GM19099 (cell line): ENCODE results near the gene CDK6.

Source experiments
- POLR2A ChIP-seq: IDR thresholded peaks from 3 replicates; pipeline ENCODE4 v1.6.1; 2011; ENCODE audit warnings: low read depth; ENCODE audit not compliant: insufficient read length; ENCODE audit errors: extremely low read depth

CDK6 gene

GRCh38 chr7:92694211-92694610 lies 142.2 kb downstream of the CDK6 start:
- TF ChIP-seq POLR2A = no peak

- no peak for TF ChIP-seq POLR2A
Measured at GRCh38 chr7:92693519-92693918, 142.9 kb downstream of the CDK6 start.

DNA sequence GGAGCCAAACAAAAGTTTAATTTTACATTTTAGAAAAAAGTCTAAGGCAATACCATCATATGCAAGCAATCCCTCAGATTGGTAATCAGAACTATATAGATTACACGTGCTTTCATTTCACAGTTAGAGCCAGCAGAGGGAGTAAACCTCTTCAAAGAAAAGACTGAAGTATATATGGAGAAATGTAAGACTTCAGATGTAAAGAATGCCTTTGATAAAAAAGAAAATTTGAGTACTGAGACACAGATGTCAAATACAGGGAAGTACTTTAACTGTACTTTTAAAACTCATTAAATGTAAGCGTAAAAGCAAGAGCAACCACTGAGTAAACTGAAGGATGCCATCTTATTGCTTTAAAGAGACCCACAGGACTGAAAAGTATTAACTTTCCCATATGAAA lies 144.8 kb downstream of the CDK6 start:
- no peak for TF ChIP-seq POLR2A

GRCh38 chr7:92685136-92686042 lies 151.0 kb downstream of the CDK6 start:
- TF ChIP-seq POLR2A = no peak

- no peak for TF ChIP-seq POLR2A
Measured at GRCh38 chr7:92684274-92684673, 152.1 kb downstream of the CDK6 start.

GRCh38 chr7:92682903-92683539 lies 153.4 kb downstream of the CDK6 start:
- TF ChIP-seq POLR2A = no peak

DNA sequence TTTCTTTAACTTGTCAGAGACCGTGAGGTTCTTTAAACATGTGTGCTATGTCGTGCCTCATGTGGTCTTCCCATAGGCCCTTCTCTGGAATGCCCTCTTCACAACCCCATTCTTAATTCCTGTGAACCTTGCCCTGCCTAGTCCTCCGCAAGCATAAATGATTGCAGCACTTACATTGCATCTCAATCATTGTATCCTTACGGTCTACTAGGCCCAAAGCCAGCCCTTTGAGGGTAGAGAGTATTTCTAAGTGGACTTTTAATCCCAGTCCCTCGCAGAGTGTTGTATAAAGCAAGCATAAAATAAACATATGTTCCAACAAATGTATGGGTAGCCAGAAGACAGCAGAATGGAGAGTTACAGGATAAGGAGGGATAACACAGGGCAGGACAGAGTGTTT lies 154.0 kb downstream of the CDK6 start:
- TF ChIP-seq POLR2A = no peak

GRCh38 chr7:92681633-92682032 lies 154.7 kb downstream of the CDK6 start:
- TF ChIP-seq POLR2A = no peak

DNA sequence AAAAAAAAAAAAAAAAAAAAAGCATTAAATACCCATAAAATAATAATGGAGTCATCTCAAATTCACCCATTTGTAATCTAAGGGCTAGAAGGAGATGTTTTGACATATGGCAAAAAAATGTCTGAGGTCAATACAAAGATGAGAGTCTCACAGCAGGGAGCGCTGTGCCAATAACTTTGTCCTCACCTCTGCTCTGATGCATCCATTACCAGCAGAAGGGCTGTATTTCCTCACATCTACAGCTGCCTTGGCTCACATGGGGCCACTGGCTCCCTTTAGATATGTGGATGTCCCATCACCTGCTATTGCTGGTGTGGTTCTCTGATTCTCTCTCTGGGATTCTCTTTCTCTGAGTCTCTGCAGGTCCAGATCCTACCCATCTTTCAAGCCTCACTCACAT lies 155.9 kb downstream of the CDK6 start:
- no peak for TF ChIP-seq POLR2A

- TF ChIP-seq POLR2A = no peak
Measured at GRCh38 chr7:92678291-92678920, 158.0 kb downstream of the CDK6 start.

- no peak for TF ChIP-seq POLR2A
Measured at GRCh38 chr7:92674379-92674778, 162.0 kb downstream of the CDK6 start.

- TF ChIP-seq POLR2A = no peak
Measured at GRCh38 chr7:92671505-92672169, 164.7 kb downstream of the CDK6 start.

- TF ChIP-seq POLR2A = no peak
Measured at GRCh38 chr7:92670204-92670851, 166.0 kb downstream of the CDK6 start.

GRCh38 chr7:92669616-92670165 lies 166.7 kb downstream of the CDK6 start:
- no peak for TF ChIP-seq POLR2A
